Right forelimb (tissue), 1 donor: ENCODE results near the gene LRRC8C.

ENCODE experiments used
- DNase-seq: peaks from one replicate; pipeline ENCODE4 v3.0.0-alpha.2; 2018

Gene LRRC8C

GRCh38 chr1:89635825-89636815, 3.2 kb downstream of the LRRC8C start:
- DNase-seq, result no peak

GRCh38 chr1:89637496-89637895, 4.6 kb downstream of the LRRC8C start:
- no peak for DNase-seq

DNA sequence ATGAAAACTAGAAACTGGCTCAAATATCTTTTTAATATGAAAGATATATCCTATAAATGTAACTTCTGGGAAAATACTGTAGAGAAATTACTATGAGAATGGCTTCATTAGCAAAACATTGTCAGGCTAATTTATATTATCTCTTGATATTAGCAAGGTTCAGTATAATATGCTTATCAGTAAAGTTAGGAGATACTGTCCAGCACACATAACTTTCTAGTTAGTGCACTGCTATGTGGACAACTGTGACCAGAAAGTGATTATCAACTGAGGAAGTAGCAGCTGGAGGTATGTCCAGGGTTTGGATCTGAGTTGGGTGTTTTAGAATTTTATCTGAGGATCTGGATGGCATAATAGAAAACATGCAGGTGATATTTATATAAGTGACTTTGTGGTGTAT, 7.5 kb downstream of the LRRC8C start:
- no peak for DNase-seq

DNA sequence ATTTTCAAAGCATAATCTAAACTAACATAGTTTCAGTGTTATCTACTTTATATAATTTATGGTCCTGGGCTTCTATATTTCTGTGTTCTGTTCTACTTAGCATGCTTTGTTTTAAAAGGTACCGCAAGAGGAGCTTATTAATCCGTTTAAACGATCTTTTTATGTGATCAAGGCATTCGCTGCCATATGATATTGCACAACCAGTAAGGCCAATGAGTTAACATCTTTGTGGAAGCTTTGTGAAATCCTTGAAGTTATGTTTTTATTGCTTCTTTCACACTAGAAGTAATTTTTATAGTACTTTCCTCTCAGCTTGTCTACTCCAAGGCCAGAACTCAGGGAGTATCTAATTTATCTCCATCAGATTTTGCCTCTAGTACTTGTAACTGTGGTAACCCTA, 8.9 kb downstream of the LRRC8C start:
- DNase-seq, result no peak

DNA sequence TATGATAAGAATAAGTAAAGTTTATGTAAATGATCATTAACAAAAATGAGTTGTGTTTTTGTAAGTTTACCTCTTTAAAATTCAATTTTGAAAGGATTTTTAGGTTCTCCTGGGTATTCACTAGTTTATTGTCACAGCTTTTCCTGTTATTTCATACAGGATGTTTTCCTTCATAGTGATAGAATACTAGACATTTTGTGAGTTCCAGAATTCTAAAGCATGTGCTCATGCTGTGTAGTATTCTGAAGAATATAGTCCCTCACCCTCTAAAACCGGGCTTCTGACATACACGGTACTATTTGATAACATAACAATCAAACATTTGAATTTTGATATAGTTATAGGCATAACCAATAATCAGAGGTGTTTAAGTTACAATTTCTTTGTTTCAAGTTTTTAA, 10.7 kb downstream of the LRRC8C start:
- no peak for DNase-seq

- no peak for DNase-seq
Measured at GRCh38 chr1:89644119-89644814, 11.3 kb downstream of the LRRC8C start.

DNA sequence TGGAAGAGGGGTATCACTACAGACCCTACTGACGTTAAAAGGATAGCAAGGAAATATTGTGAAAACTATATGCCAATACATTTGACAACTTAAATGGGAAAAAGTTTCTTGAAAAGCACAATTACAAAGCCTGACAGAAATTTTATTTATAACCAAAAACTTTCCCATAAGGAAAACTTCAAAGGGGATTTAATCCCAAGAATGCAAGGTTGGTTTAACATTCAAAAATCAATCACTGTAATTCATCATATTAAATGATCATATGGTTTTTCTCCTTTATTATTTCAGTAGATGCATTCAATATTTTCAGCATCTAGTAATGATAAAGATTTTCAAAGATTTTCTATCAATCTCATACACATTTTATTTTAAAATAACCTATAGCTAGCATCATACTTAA, 13.3 kb downstream of the LRRC8C start:
- DNase-seq, result no peak

GRCh38 chr1:89649783-89650182, 16.9 kb downstream of the LRRC8C start:
- no peak for DNase-seq

GRCh38 chr1:89652373-89652772, 19.5 kb downstream of the LRRC8C start:
- DNase-seq, result no peak

- no peak for DNase-seq
Measured at GRCh38 chr1:89657886-89658285, 25.0 kb downstream of the LRRC8C start.

- DNase-seq, result no peak
Measured at GRCh38 chr1:89659322-89660081, 26.6 kb downstream of the LRRC8C start.

GRCh38 chr1:89660224-89661061, 27.5 kb downstream of the LRRC8C start:
- DNase-seq, result peak; percentile 48

DNA sequence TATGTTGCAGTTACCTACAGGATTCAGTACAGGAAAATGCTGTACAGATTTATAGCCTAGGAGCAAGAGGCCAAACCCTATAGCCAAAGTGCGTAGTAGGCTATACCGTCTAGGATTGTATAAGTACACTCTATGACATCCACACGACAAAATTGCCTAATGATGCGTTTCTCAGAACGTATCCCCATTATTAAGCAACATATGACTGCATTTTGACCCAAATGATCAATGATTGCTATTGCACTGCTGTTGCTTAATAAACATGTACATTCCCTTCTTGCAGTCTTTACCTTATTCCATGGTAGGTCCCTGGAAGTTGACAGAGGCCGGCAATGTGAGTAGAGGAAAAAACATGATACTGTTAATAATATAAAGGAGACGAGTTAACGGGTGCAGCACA, 33.0 kb downstream of the LRRC8C start:
- DNase-seq, result no peak

GRCh38 chr1:89666640-89667039, 33.7 kb downstream of the LRRC8C start:
- DNase-seq, result no peak

DNA sequence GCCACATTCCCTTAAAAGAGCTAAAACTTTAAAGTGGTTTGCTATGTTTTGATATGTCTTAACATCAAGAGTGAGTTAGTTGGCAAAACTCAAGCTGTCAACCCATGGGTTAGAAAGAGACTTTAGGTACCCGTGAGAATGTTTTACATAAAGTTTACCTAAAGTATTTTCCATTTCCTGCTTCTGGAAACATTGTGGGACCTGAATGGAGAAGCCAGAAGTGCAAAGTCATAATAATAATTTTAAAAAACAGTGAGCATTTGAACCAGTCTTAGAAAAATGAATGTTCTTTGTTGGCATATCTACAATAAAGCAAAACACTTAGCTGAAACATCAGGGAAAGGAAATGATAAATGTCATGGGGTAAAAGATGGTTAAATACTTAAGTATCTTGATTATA, 34.8 kb downstream of the LRRC8C start:
- DNase-seq, result no peak

DNA sequence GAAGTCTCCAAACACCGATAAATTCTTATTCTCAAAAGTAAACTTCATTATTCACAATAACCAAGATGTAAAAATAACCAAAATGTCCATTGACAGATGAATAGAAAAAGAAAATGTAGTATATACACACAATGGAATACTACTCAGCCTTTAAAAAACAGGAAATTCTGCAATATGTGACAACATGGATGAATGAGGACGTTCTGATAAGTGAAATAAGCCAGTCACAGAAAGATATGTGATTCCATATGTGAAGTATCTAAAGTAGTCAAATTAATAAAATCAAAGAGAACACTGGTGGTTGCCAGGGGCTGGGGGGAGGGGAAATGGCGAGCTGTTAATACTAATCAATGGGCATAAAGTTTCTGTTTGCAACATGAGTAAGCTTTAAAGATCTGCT, 36.0 kb downstream of the LRRC8C start:
- DNase-seq, result no peak

DNA sequence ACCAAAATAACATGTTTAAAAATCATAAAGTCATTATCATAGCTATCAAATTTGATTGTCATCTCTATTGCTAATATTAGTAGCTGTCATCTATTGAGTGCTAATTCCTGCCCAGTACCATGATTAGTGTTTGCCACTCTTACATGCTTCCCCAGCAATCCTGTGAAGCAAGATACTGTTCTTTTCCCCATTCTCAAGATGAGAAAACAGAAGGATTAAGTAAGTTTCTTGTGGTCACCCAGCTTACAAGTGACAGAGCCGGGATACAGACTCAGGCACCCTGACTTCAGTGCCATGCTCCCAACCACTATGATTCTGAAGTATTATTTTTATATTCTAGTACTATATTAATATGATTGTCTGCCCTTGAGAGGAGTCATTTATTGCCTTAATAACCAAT, 36.5 kb downstream of the LRRC8C start:
- no peak for DNase-seq

GRCh38 chr1:89670163-89670562, 37.2 kb downstream of the LRRC8C start:
- no peak for DNase-seq

- no peak for DNase-seq
Measured at GRCh38 chr1:89670711-89671110, 37.8 kb downstream of the LRRC8C start.

GRCh38 chr1:89671775-89672488, 39.0 kb downstream of the LRRC8C start:
- DNase-seq, result no peak

GRCh38 chr1:89672489-89673183, 39.7 kb downstream of the LRRC8C start:
- no peak for DNase-seq
